ENCODE data around the gene YWHAQ. TPM values are rescaled to one million over a fixed set of nuclear protein-coding genes. Genes with fewer than 3 reads are reported as not detected.
"Not testable (repeated sequence)": the region's sequence is repeated elsewhere in the genome, so short reads cannot be mapped to it uniquely, and the experiment has no call there.

The YWHAQ gene
- total RNA-seq, 1 donor from 2014 or later, result 173 TPM

GRCh38 chr2:9592699-9593098, 38.1 kb downstream of the YWHAQ start:
- intact Hi-C loops (cut with DNase I), result no loop called here
- Histone ChIP-seq H3K36me3 (peaks cover 0 to 18% of the 10 kb centered on the region in 2 donors), H3K27me3 (no peaks in the 10 kb centered on the region), H3K9me3 (no peaks in the 10 kb centered on the region), H3K27ac (peak overlapping the region; percentile 11), H3K4me3 (no peak overlapping the region), H3K4me1 (peaks cover 46% of the 10 kb centered on the region)
- TF ChIP-seq CTCF (IDR thresholded peaks at IDR 0.05) (no peak), POLR2AphosphoS5 (IDR thresholded peaks at IDR 0.05; ENCODE audit: insufficient read depth in 1 of 2, low read depth in 1 of 2) (no peak), POLR2A (IDR thresholded peaks at IDR 0.05) (no peak)
- no peak for DNase-seq (ENCODE audit: extremely low spot score in 2 of 2)

- DNase-seq (ENCODE audit: extremely low spot score in 2 of 2), result no peak
- TF ChIP-seq POLR2A (IDR thresholded peaks at IDR 0.05), result no peak
- TF ChIP-seq POLR2AphosphoS5 (IDR thresholded peaks at IDR 0.05; ENCODE audit: insufficient read depth in 1 of 2, low read depth in 1 of 2), result no peak
- no peak for TF ChIP-seq CTCF (IDR thresholded peaks at IDR 0.05)
- Histone ChIP-seq H3K9me3 (no peaks in the 10 kb centered on the region), H3K4me1 (peaks cover 28% of the 10 kb centered on the region), H3K27me3 (no peaks in the 10 kb centered on the region), H3K4me3 (no peak overlapping the region), H3K27ac (no peak overlapping the region), H3K36me3 (peaks cover 0 to 34% of the 10 kb centered on the region in 2 donors)
- intact Hi-C loops (cut with DNase I), result no loop called here
These were observed 40.2 kb downstream of the YWHAQ start for GRCh38 chr2:9590641-9591040.

GRCh38 chr2:9586465-9586864, 44.3 kb downstream of the YWHAQ start:
- Histone ChIP-seq H3K36me3 (peaks cover 0 to 53% of the 10 kb centered on the region in 2 donors), H3K4me1 (no peaks in the 10 kb centered on the region), H3K27me3 (no peaks in the 10 kb centered on the region), H3K9me3 (no peaks in the 10 kb centered on the region), H3K27ac (no peak overlapping the region), H3K4me3 (no peak overlapping the region)
- no peak for DNase-seq (ENCODE audit: extremely low spot score in 2 of 2)
- TF ChIP-seq POLR2AphosphoS5 (IDR thresholded peaks at IDR 0.05; ENCODE audit: insufficient read depth in 1 of 2, low read depth in 1 of 2) (no peak), POLR2A (IDR thresholded peaks at IDR 0.05) (no peak), CTCF (IDR thresholded peaks at IDR 0.05) (no peak)
- intact Hi-C loops (cut with DNase I), result no loop called here

- no peaks in the 10 kb centered on the region for H3K27me3 ChIP-seq
- no peak overlapping the region for H3K27ac ChIP-seq
- no peak overlapping the region for H3K4me3 ChIP-seq
- H3K4me1 ChIP-seq, result no peaks in the 10 kb centered on the region
- intact Hi-C loops (cut with DNase I), result no loop called here
- no peak for DNase-seq (ENCODE audit: extremely low spot score in 2 of 2)
- TF ChIP-seq POLR2AphosphoS5 (IDR thresholded peaks at IDR 0.05; ENCODE audit: insufficient read depth in 1 of 2, low read depth in 1 of 2) (no peak), POLR2A (IDR thresholded peaks at IDR 0.05) (no peak), CTCF (IDR thresholded peaks at IDR 0.05) (no peak)
- H3K9me3 ChIP-seq, result no peaks in the 10 kb centered on the region
- H3K36me3 ChIP-seq, result peaks cover 0 to 53% of the 10 kb centered on the region in 2 donors
These were observed 45.3 kb downstream of the YWHAQ start for GRCh38 chr2:9585486-9585885.

GRCh38 chr2:9584902-9585301, 45.9 kb downstream of the YWHAQ start:
- intact Hi-C loops (cut with DNase I); H3K27me3 ChIP-seq; H3K4me1 ChIP-seq; H3K27ac ChIP-seq; H3K9me3 ChIP-seq; H3K4me3 ChIP-seq; DNase-seq (ENCODE audit: extremely low spot score in 2 of 2): not testable (repeated sequence)
- H3K36me3 ChIP-seq, result peaks cover 0 to 53% of the 10 kb centered on the region in 2 donors

GRCh38 chr2:9582624-9583023, 48.2 kb downstream of the YWHAQ start:
- TF ChIP-seq CTCF (IDR thresholded peaks at IDR 0.05) (no peak), POLR2AphosphoS5 (IDR thresholded peaks at IDR 0.05; ENCODE audit: insufficient read depth in 1 of 2, low read depth in 1 of 2) (no peak), POLR2A (IDR thresholded peaks at IDR 0.05) (no peak)
- H3K9me3 ChIP-seq, result no peaks in the 10 kb centered on the region
- intact Hi-C loops (cut with DNase I), result no loop called here
- no peaks in the 10 kb centered on the region for H3K27me3 ChIP-seq
- peaks cover 0 to 34% of the 10 kb centered on the region in 2 donors for H3K36me3 ChIP-seq
- no peak overlapping the region for H3K4me3 ChIP-seq
- DNase-seq (ENCODE audit: extremely low spot score in 2 of 2), result no peak
- peaks cover 11% of the 10 kb centered on the region for H3K4me1 ChIP-seq
- H3K27ac ChIP-seq, result no peak overlapping the region

Data from vagina (tissue), 2 donors.